GM12873 (cell line): ENCODE results near the gene NKX2-2.

Experiments
- TF ChIP-seq, protein P1 (sequence below): IDR thresholded peaks from 2 replicates; pipeline ENCODE4 v1.5.1; 2012; ENCODE audit warnings: low read depth, mild to moderate bottlenecking, moderate library complexity, low read length, control low read depth; ENCODE audit not compliant: insufficient read depth; ENCODE audit errors: missing control alignments

NKX2-2 gene

DNA sequence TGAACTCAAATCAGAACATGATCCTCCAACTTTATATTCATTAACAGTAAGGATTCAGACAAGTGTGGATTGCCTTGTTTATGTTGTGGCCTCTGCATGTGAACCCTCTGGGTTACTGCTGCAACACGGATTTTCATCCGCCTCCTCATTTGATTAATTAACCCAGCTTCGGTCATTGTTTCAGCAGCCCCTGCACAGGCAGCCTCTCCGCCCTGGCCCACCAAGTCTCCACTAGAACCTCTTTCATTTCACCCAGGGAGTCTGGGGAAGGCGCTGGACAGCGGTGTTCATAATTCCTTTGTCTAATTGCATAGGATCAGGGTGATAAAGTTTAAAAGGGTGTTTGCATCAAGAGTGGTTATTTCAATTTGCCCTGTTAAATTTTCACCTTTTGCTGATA is 15.7 kb downstream of the NKX2-2 start:
- TF ChIP-seq, protein P1, sequence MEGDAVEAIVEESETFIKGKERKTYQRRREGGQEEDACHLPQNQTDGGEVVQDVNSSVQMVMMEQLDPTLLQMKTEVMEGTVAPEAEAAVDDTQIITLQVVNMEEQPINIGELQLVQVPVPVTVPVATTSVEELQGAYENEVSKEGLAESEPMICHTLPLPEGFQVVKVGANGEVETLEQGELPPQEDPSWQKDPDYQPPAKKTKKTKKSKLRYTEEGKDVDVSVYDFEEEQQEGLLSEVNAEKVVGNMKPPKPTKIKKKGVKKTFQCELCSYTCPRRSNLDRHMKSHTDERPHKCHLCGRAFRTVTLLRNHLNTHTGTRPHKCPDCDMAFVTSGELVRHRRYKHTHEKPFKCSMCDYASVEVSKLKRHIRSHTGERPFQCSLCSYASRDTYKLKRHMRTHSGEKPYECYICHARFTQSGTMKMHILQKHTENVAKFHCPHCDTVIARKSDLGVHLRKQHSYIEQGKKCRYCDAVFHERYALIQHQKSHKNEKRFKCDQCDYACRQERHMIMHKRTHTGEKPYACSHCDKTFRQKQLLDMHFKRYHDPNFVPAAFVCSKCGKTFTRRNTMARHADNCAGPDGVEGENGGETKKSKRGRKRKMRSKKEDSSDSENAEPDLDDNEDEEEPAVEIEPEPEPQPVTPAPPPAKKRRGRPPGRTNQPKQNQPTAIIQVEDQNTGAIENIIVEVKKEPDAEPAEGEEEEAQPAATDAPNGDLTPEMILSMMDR = no peak

DNA sequence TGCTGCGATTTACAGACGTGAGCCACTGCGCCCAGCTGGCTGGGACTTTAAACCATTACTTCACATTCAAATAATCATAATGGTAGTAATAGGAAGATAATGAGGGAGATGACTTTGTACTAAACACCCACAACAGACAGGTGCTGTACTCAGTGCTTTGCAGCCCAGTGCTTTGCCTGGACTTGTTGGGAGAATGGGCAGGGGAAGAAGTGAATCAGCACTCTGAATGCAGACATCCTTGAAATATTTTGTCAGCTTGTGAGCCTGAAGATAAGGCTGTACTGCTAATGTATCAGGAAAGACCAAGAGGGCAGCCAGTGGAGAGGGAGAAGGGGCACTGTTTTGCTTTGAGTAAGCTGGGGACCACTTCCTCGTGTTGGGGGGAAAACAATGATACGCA is 17.4 kb downstream of the NKX2-2 start:
- TF ChIP-seq, protein P1 = no peak

DNA sequence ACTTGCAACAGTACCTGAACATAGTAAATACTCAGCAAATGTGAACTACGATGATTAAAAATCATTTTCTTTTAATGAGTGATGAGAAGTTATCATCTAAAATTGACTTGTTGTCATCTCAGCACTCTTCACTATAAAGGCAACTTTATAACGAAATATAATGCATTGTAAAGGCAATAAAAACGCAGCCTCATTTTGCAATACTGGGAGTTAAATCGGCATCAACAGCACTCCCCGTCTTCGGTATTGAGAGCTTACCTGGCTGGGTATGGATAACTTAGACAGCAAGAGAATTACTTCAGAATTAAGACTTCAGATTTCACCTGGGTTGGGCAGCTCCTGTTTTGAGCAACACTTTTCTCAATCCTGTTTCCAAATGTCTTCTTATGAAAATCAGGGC is 20.8 kb downstream of the NKX2-2 start:
- TF ChIP-seq, protein P1 = no peak

DNA sequence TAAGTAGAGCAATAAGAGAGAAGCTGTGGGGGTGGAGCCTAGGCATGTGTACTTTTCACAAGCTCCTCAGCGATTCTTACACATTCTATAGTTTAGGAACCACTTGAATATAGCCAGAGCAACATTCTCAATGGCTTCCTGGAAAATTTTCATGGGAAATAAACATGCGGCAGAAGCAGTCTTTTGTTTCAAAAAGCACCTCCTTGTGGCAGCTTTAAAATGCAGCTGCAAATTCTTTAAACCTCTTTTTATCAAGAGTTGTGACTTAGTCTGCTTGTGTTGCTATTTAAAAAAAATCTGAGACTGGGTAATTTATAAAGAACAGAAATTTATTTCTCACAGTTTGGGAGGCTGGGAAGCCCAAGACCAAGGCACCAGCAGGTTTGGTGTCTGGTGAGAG is 23.8 kb downstream of the NKX2-2 start:
- TF ChIP-seq, protein P1 = no peak

DNA sequence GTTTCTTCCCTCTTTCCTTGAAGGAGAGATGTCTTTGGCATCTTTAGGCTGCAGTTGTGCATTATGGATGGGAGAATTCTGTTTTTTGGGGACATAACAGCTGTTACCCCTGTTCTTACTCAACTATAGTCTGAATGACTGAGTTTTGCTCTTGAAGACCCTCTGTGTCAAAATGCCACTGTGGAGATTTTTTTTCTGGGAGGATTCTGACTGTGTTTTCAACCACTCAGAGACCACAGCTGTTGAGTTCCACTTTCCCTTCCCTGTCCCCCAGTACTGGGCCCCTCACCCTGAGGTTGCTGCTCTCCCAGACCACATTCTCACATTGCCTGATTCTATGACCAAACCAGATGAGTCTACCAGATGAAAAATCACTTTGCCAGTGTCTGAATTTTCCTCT is 48.1 kb downstream of the NKX2-2 start:
- TF ChIP-seq, protein P1 = no peak

DNA sequence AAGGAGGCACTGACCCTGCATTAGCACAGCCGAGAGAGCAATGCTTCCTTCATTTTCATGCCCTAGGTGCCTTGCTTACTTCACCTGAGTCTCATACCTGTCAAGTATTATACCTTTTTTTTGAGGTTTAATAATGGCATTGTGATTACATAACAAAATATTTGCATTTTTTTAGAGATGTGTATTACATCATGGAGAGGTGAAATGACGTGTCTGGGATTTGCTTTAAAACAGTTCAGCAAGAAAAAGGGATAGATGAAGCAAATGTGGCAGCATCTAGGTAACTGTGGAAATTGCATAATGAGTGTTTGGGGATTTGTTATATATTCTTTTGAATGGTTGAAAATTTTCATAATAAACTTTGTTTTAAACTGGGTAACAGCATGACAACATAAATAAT is 48.9 kb downstream of the NKX2-2 start:
- TF ChIP-seq, protein P1 = no peak
